HCT116 (cell line): ENCODE measurements around the gene BCKDHB.

Experiments used
- CTCF ChIP-seq, 3 experiments: fragments of 200-600 bp in 1 of 3; sonication (generic) in 1 of 3; IDR thresholded peaks in 2 of 3; conservative IDR thresholded peaks in 1 of 3; 2 replicates each; pipeline ENCODE4 v1.5.1; 2012 to 2017; ENCODE audit warnings: low read depth in 2 of 3, low read length in 2 of 3, antibody characterized with exemption in 1 of 3, borderline replicate concordance in 1 of 3, control low read depth in 1 of 3, mild to moderate bottlenecking in 1 of 3, mixed read lengths in 1 of 3, mixed run types in 1 of 3, moderate library complexity in 1 of 3; ENCODE audit not compliant: insufficient read depth in 1 of 3
- EZH2phosphoT487 ChIP-seq: fragments of 200-600 bp; IDR thresholded peaks from 2 replicates; pipeline ENCODE4 v1.6.1; 2018; ENCODE audit warnings: antibody characterized with exemption, borderline replicate concordance
- POLR2A ChIP-seq: IDR thresholded peaks from 2 replicates; pipeline ENCODE4 v1.7.0; 2011; ENCODE audit warnings: borderline replicate concordance; ENCODE audit not compliant: insufficient read depth, insufficient read length; ENCODE audit errors: extremely low read depth
- TF ChIP-seq, protein P1 (sequence below): IDR thresholded peaks from 2 replicates; pipeline ENCODE4 v1.6.1; 2012

- TF ChIP-seq, protein P1, sequence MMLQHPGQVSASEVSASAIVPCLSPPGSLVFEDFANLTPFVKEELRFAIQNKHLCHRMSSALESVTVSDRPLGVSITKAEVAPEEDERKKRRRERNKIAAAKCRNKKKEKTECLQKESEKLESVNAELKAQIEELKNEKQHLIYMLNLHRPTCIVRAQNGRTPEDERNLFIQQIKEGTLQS: no peak
- no peak for TF ChIP-seq POLR2A
- TF ChIP-seq EZH2phosphoT487: no peak
- no peak for TF ChIP-seq CTCF (IDR thresholded peaks at IDR 0.05 in 2 of 3, conservative IDR thresholded peaks at IDR 0.05 in 1 of 3; ENCODE audit: borderline replicate concordance in 1 of 3, insufficient read depth in 1 of 3, low read depth in 2 of 3, low read length in 2 of 3)
Measured at GRCh38 chr6:80151635-80152034, 45.2 kb downstream of the BCKDHB start.
